ENCODE measurements around the gene TMEM59L. TPM values are rescaled to one million over a fixed set of nuclear protein-coding genes. Genes with fewer than 3 reads are reported as not detected.

The TMEM59L gene
- total and polyA plus RNA-seq, 4 donors, result 0.08 to 0.15 (median 0.08) TPM; not detected in 1

- Histone ChIP-seq H3K27me3 (ENCODE audit: control insufficient read depth in 4 of 4, insufficient read depth in 4 of 4, low read length in 3 of 4) (peaks cover 7 to 18% (median 16%) of the 10 kb centered on the region in 4 donors), H3K9me3 (ENCODE audit: control insufficient read depth in 4 of 4, low read length in 3 of 4) (no peaks in the 10 kb centered on the region), H3K4me1 (ENCODE audit: control insufficient read depth in 4 of 4, insufficient read depth in 4 of 4, low read length in 3 of 4) (peaks cover 0 to 19% (median 7%) of the 10 kb centered on the region in 4 donors), H3K9ac (ENCODE audit: low read depth in 1 of 2, low read length in 2 of 2) (no peak overlapping the region), H3K4me3 (ENCODE audit: low read depth in 1 of 3, low read length in 3 of 3) (no peak overlapping the region), H3K36me3 (ENCODE audit: control insufficient read depth in 4 of 4, insufficient read depth in 3 of 4, low read depth in 1 of 4, low read length in 3 of 4) (no peaks in the 10 kb centered on the region), H3K27ac (ENCODE audit: low read depth in 1 of 2, low read length in 2 of 2) (no peak overlapping the region)
- TF ChIP-seq TAF1 (conservative IDR thresholded peaks at IDR 0.05) (no peak), JUND (IDR thresholded peaks at IDR 0.05) (no peak), RXRA (IDR thresholded peaks at IDR 0.05) (no peak), RAD21 (IDR thresholded peaks at IDR 0.05) (no peak), HNF4G (IDR thresholded peaks at IDR 0.05) (no peak), GABPA (IDR thresholded peaks at IDR 0.05 in 1 of 2, conservative IDR thresholded peaks at IDR 0.05 in 1 of 2) (no peak), NR2F2 (IDR thresholded peaks at IDR 0.05) (no peak), YY1 (IDR thresholded peaks at IDR 0.05) (no peak), FOXA2 (IDR thresholded peaks at IDR 0.05) (no peak), SP1 (IDR thresholded peaks at IDR 0.05) (no peak), MAX (IDR thresholded peaks at IDR 0.05) (no peak), ZBTB33 (IDR thresholded peaks at IDR 0.05) (no peak), EGR1 (IDR thresholded peaks at IDR 0.05; ENCODE audit: low read depth in 2 of 2) (no peak), CTCF (IDR thresholded peaks at IDR 0.05; ENCODE audit: low read depth, low read length, missing input control) (no peak), FOXA1 (IDR thresholded peaks at IDR 0.05) (no peak), HNF4A (conservative IDR thresholded peaks at IDR 0.05) (no peak), ATF3 (IDR thresholded peaks at IDR 0.05) (no peak), REST (IDR thresholded peaks at IDR 0.05) (no peak)
- 29% methylated on average over 2 of the region's 2 CpGs for WGBS
- no peak for DNase-seq (ENCODE audit: low spot score)
These were observed 3.0 kb upstream of the TMEM59L start for GRCh38 chr19:18609717-18610051.

- no peak for DNase-seq (ENCODE audit: low spot score)
- Histone ChIP-seq H3K36me3 (ENCODE audit: control insufficient read depth in 4 of 4, insufficient read depth in 3 of 4, low read depth in 1 of 4, low read length in 3 of 4) (no peaks in the 10 kb centered on the region), H3K4me3 (ENCODE audit: low read depth in 1 of 3, low read length in 3 of 3) (no peak overlapping the region), H3K4me1 (ENCODE audit: control insufficient read depth in 4 of 4, insufficient read depth in 4 of 4, low read length in 3 of 4) (peaks cover 0 to 19% (median 7%) of the 10 kb centered on the region in 4 donors), H3K27me3 (ENCODE audit: control insufficient read depth in 4 of 4, insufficient read depth in 4 of 4, low read length in 3 of 4) (peaks cover 2 to 18% (median 16%) of the 10 kb centered on the region in 4 donors), H3K27ac (ENCODE audit: low read depth in 1 of 2, low read length in 2 of 2) (no peak overlapping the region), H3K9me3 (ENCODE audit: control insufficient read depth in 4 of 4, low read length in 3 of 4) (no peaks in the 10 kb centered on the region), H3K9ac (ENCODE audit: low read depth in 1 of 2, low read length in 2 of 2) (no peak overlapping the region)
- 28% methylated on average over 3 of the region's 3 CpGs for WGBS
- TF ChIP-seq RAD21 (IDR thresholded peaks at IDR 0.05) (no peak), HNF4G (IDR thresholded peaks at IDR 0.05) (no peak), YY1 (IDR thresholded peaks at IDR 0.05) (no peak), EGR1 (IDR thresholded peaks at IDR 0.05; ENCODE audit: low read depth in 2 of 2) (no peak), CTCF (IDR thresholded peaks at IDR 0.05; ENCODE audit: low read depth, low read length, missing input control) (no peak), RXRA (IDR thresholded peaks at IDR 0.05) (no peak), ZBTB33 (IDR thresholded peaks at IDR 0.05) (no peak), FOXA2 (IDR thresholded peaks at IDR 0.05) (no peak)
These were observed 2.5 kb upstream of the TMEM59L start for GRCh38 chr19:18610245-18610555.
